Gastrocnemius medialis (tissue), 4 donors: ENCODE measurements around the gene ERCC8. TPM values are rescaled to one million over a fixed set of nuclear protein-coding genes. Genes with fewer than 3 reads are reported as not detected.
"Not testable (repeated sequence)": the region's sequence is repeated elsewhere in the genome, so short reads cannot be mapped to it uniquely, and the experiment has no call there.

Source experiments
- ATAC-seq, 2 donors: fragments of 150-250 bp; one replicate each; pipeline ENCODE4 v1.9.1; 2016
- DNase-seq, 2 donors: peaks; one replicate each; pipeline ENCODE4 v3.0.0-alpha.2; 2019
- H3K27ac ChIP-seq, 4 donors: fragments of 200-600 bp; sonication (generic); 1 replicate in 1 of 4; 2 replicates in 3 of 4; pipeline ENCODE4 v1.5.1; 2016 to 2018; ENCODE audit warnings: mild to moderate bottlenecking in 2 of 4, moderate library complexity in 1 of 4
- H3K27me3 ChIP-seq, 3 donors: fragments of 200-600 bp; sonication (generic) in 2 of 3; 1 replicate in 1 of 3; 2 replicates in 2 of 3; pipeline versions ENCODE4 v1.5.1 to v1.6.0; 2016 to 2019; ENCODE audit warnings: mild to moderate bottlenecking in 1 of 3, moderate library complexity in 1 of 3
- H3K36me3 ChIP-seq, 2 donors: fragments of 200-600 bp; sonication (generic) in 1 of 2; one replicate each; pipeline ENCODE4 v1.5.1; 2017 to 2018
- H3K4me1 ChIP-seq, 2 donors: fragments of 200-600 bp; sonication (generic) in 1 of 2; one replicate each; pipeline ENCODE4 v1.5.1; 2016 to 2017; ENCODE audit warnings: mild to moderate bottlenecking in 2 of 2
- H3K4me3 ChIP-seq, 4 donors: fragments of 200-600 bp; sonication (generic) in 3 of 4; 1 replicate in 1 of 4; 2 replicates in 3 of 4; pipeline ENCODE4 v1.5.1; 2016 to 2019; ENCODE audit warnings: mild to moderate bottlenecking in 2 of 4
- H3K9me3 ChIP-seq, 3 donors: fragments of 200-600 bp; sonication (generic) in 2 of 3; 1 replicate in 1 of 3; 2 replicates in 2 of 3; pipeline ENCODE4 v1.5.1; 2016 to 2019
- CTCF ChIP-seq, 5 experiments: fragments of 450-650 bp in 3 of 5; fragments of 200-600 bp in 2 of 5; sonication (generic) in 2 of 5; IDR thresholded peaks in 4 of 5; conservative IDR thresholded peaks in 1 of 5; 1 replicate in 4 of 5; 2 replicates in 1 of 5; pipeline ENCODE4 v1.5.1; 2016 to 2019; ENCODE audit warnings: antibody characterized with exemption in 5 of 5, mild to moderate bottlenecking in 3 of 5, moderate library complexity in 3 of 5
- POLR2A ChIP-seq, 2 donors: fragments of 450-650 bp; IDR thresholded peaks; one replicate each; pipeline ENCODE4 v1.6.1; 2017; ENCODE audit warnings: antibody characterized with exemption in 2 of 2, mild to moderate bottlenecking in 2 of 2, moderate library complexity in 2 of 2
- in situ Hi-C, 4 donors: fragments of 200-750 bp; cut with MboI; loops; one replicate each; pipeline versions ENCODE4 v1.15.0 to v1.8.0; 2017; ENCODE audit warnings: low sequenced_read_pairs in 4 of 4
- intact Hi-C: fragments of 100-400 bp; cut with DNase I; formaldehyde crosslinking; loops from one replicate; pipeline ENCODE4 v1.15.1; 2023; ENCODE audit warnings: low total_unique reads
- total RNA-seq, 4 donors: library from RNA; depleted of rRNA; stranded (reverse); fragments of >200 nt; gene quantifications; one replicate each; pipeline versions ENCODE4 v1.1.0 to v1.2.3, GENCODE V29; 2016

ERCC8 gene
- total RNA-seq, 4 donors from 2014 or later: 4.8 to 7.3 (median 5.6) TPM

- intact Hi-C loops: no loop called here
- H3K4me1 ChIP-seq: peaks cover 6 to 23% of the 10 kb centered on the region in 2 donors
These were observed 44.9 kb upstream of the ERCC8 start for GRCh38 chr5:60989790-60990189.

GRCh38 chr5:60982127-60982526 is 37.3 kb upstream of the ERCC8 start:
- H3K27me3 ChIP-seq, H3K36me3 ChIP-seq, DNase-seq, ATAC-seq, in situ Hi-C loops, H3K9me3 ChIP-seq, H3K4me1 ChIP-seq, H3K27ac ChIP-seq, intact Hi-C loops, H3K4me3 ChIP-seq: not testable (repeated sequence)

More at GRCh38 chr5:60989790-60990189, 44.9 kb upstream of the ERCC8 start:
- H3K27ac ChIP-seq: no peak overlapping the region
- H3K9me3 ChIP-seq: no peaks in the 10 kb centered on the region
- H3K4me3 ChIP-seq: no peak overlapping the region
- DNase-seq: no peak
- TF ChIP-seq POLR2A (IDR thresholded peaks at IDR 0.05) (no peak), CTCF (IDR thresholded peaks at IDR 0.05 in 4 of 5, conservative IDR thresholded peaks at IDR 0.05 in 1 of 5) (no peak)
- no peak for ATAC-seq
- H3K27me3 ChIP-seq: no peaks in the 10 kb centered on the region
- in situ Hi-C loops: no loop called here
- H3K36me3 ChIP-seq: no peaks in the 10 kb centered on the region

- intact Hi-C loops: no loop called here
- ATAC-seq (no peak), DNase-seq (no peak)
- Histone ChIP-seq H3K27me3 (no peaks in the 10 kb centered on the region), H3K27ac (no peak overlapping the region), H3K9me3 (no peaks in the 10 kb centered on the region), H3K4me3 (no peak overlapping the region), H3K36me3 (no peaks in the 10 kb centered on the region), H3K4me1 (peaks cover 10 to 12% of the 10 kb centered on the region in 2 donors)
- TF ChIP-seq POLR2A (IDR thresholded peaks at IDR 0.05): no peak
- in situ Hi-C loops: no loop called here
These were observed 35.6 kb upstream of the ERCC8 start for GRCh38 chr5:60980511-60980910.

- H3K9me3 ChIP-seq: no peaks in the 10 kb centered on the region
- in situ Hi-C loops (no loop called here), intact Hi-C loops (no loop called here)
- H3K4me3 ChIP-seq: no peak overlapping the region
- DNase-seq (no peak), ATAC-seq (no peak)
- no peak for TF ChIP-seq POLR2A (IDR thresholded peaks at IDR 0.05)
- TF ChIP-seq CTCF (IDR thresholded peaks at IDR 0.05 in 4 of 5, conservative IDR thresholded peaks at IDR 0.05 in 1 of 5): no peak
- H3K36me3 ChIP-seq: no peaks in the 10 kb centered on the region
- H3K27me3 ChIP-seq: no peaks in the 10 kb centered on the region
- H3K4me1 ChIP-seq: peaks cover 10 to 12% of the 10 kb centered on the region in 2 donors
- H3K27ac ChIP-seq: no peak overlapping the region
These were observed 34.1 kb upstream of the ERCC8 start for GRCh38 chr5:60978968-60979367.

GRCh38 chr5:60977956-60978737 is 33.3 kb upstream of the ERCC8 start:
- Histone ChIP-seq H3K36me3 (no peaks in the 10 kb centered on the region), H3K27me3 (no peaks in the 10 kb centered on the region), H3K9me3 (no peaks in the 10 kb centered on the region), H3K4me3 (no peak overlapping the region), H3K4me1 (peaks cover 10 to 12% of the 10 kb centered on the region in 2 donors), H3K27ac (no peak overlapping the region)
- DNase-seq (no peak), ATAC-seq (no peak)
- TF ChIP-seq CTCF (IDR thresholded peaks at IDR 0.05 in 4 of 5, conservative IDR thresholded peaks at IDR 0.05 in 1 of 5): no peak
- no peak for TF ChIP-seq POLR2A (IDR thresholded peaks at IDR 0.05)
- intact Hi-C loops (no loop called here), in situ Hi-C loops (no loop called here)
